ENCODE measurements around the gene HIVEP3. TPM values are rescaled to one million over a fixed set of nuclear protein-coding genes. Genes with fewer than 3 reads are reported as not detected.
A peak's percentile ranks its signal among the peaks of the same experiment; 100 is the strongest.

HIVEP3 gene
- 10 to 100 TPM in 1 of 4 donors, 1 to 10 TPM in 3; 6.1 to 10.1 (median 7.8) TPM for total RNA-seq

- DNase-seq (ENCODE audit: low spot score) (no peak), ATAC-seq (ENCODE audit: low FRiP score) (no peak)
- TF ChIP-seq, protein P1, sequence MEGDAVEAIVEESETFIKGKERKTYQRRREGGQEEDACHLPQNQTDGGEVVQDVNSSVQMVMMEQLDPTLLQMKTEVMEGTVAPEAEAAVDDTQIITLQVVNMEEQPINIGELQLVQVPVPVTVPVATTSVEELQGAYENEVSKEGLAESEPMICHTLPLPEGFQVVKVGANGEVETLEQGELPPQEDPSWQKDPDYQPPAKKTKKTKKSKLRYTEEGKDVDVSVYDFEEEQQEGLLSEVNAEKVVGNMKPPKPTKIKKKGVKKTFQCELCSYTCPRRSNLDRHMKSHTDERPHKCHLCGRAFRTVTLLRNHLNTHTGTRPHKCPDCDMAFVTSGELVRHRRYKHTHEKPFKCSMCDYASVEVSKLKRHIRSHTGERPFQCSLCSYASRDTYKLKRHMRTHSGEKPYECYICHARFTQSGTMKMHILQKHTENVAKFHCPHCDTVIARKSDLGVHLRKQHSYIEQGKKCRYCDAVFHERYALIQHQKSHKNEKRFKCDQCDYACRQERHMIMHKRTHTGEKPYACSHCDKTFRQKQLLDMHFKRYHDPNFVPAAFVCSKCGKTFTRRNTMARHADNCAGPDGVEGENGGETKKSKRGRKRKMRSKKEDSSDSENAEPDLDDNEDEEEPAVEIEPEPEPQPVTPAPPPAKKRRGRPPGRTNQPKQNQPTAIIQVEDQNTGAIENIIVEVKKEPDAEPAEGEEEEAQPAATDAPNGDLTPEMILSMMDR (IDR thresholded peaks at IDR 0.05): no peak
Observed at GRCh38 chr1:41918450-41919043, at the start of gene HIVEP3. Gene HIVEP3 (minus strand): TSS chr1:41918922.

DNA sequence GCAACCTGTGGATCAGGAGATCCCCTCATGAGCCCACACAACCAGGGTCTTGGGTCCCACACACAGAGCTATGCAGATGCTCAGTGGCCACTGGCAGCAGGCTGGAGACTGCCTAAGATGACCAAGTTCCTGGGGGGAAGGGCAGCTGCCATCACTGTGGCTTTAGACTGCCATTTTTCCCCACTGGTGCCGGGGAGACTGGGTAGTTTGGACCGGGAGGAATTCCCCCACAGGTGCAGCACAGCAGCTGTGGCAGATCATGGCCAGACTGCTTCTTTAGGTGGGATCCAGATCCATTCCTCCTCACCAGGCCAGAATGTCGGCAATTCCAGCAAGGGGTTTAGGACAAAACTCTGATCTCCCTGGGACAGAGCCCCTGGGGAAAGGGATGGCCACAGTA lies 45.7 kb upstream of the HIVEP3 start:
- ATAC-seq (ENCODE audit: low FRiP score) (no peak), DNase-seq (ENCODE audit: low spot score) (no peak)
- TF ChIP-seq, protein P1 (IDR thresholded peaks at IDR 0.05): no peak

- ATAC-seq (ENCODE audit: low FRiP score) (no peak), DNase-seq (ENCODE audit: low spot score) (no peak)
- TF ChIP-seq, protein P1 (IDR thresholded peaks at IDR 0.05): no peak
Observed at GRCh38 chr1:41963636-41964035, 44.9 kb upstream of the HIVEP3 start.

DNA sequence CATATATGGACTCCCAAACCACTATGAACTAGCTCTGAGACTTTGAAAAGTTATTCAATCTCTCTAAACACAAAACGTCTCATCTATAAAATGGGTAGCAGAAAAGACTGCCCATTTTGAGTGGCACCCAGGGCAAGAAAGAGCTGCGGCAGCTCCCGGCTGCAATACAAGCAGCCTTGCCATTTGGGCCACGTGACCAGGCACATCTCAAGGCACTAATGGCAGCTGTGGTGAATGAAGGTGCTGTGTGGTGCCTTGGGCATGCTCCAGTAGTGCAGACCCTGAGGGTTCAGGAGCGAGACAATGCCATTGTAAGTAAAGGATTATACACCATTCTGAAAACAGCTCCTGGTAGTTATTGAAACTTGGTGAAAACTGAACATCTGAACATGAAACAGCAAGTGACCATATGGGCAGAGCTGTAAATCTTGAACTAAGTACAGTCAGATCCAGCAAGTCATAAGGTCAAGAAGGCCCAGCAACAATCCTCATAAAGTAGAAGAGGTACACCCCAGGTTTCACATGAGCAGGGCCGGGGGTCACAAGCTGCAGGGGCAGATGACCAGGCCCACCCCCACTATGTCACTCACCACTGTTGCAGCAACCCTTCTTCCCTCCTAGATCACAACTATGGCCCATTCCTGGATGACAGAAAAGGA lies 39.4 kb upstream of the HIVEP3 start:
- TF ChIP-seq, protein P1 (IDR thresholded peaks at IDR 0.05): no peak
- DNase-seq (ENCODE audit: low spot score) (no peak), ATAC-seq (ENCODE audit: low FRiP score) (no peak)

GRCh38 chr1:41957568-41957967 lies 38.8 kb upstream of the HIVEP3 start:
- TF ChIP-seq, protein P1 (IDR thresholded peaks at IDR 0.05): no peak
- DNase-seq (ENCODE audit: low spot score) (no peak), ATAC-seq (ENCODE audit: low FRiP score) (peak; percentile 87)

GRCh38 chr1:41955461-41956159 lies 36.9 kb upstream of the HIVEP3 start:
- TF ChIP-seq, protein P1 (IDR thresholded peaks at IDR 0.05): no peak
- DNase-seq (ENCODE audit: low spot score): no peak
- no peak for ATAC-seq (ENCODE audit: low FRiP score)

Data from omental fat pad (tissue), 4 donors.